Fibroblast of villous mesenchyme (primary cell): ENCODE measurements around the gene TRIM51G. TPM values are rescaled to one million over a fixed set of nuclear protein-coding genes. Genes with fewer than 3 reads are reported as not detected.
"Not testable (repeated sequence)": the region's sequence is repeated elsewhere in the genome, so short reads cannot be mapped to it uniquely, and the experiment has no call there.

Experiments
- DNase-seq: peaks from one replicate; pipeline ENCODE4 v3.0.0-alpha.2; 2010; ENCODE audit warnings: low read depth
- H3K4me3 ChIP-seq: 2 replicates; pipeline ENCODE4 v1.5.1; 2011; ENCODE audit warnings: low read depth, mild to moderate bottlenecking, low read length
- total RNA-seq: library from RNA; depleted of rRNA; stranded (reverse); fragments of >200 nt; gene quantifications from 2 replicates; pipeline ENCODE4 v1.2.3, GENCODE V29; 2012

Gene TRIM51G
- not detected in 2 replicates for total RNA-seq

GRCh38 chr11:48983785-48984184, at the start of gene TRIM51G:
TRIM51G (minus strand) TSS chr11:48983885; CDS start chr11:48981695, 2,190 bp downstream.
- DNase-seq, result not testable (repeated sequence)

GRCh38 chr11:49028523-49028922, 44.8 kb upstream of the TRIM51G start, which contains the start of gene TRIM49B:
TRIM49B (plus strand) TSS chr11:49028823; CDS start chr11:49031600, 2,777 bp downstream.
- H3K4me3 ChIP-seq, DNase-seq: not testable (repeated sequence)

More at GRCh38 chr11:48983785-48984184, at the start of gene TRIM51G:
- not testable (repeated sequence) for H3K4me3 ChIP-seq

GRCh38 chr11:48968592-48968991, 15.1 kb downstream of the TRIM51G start:
- H3K4me3 ChIP-seq, DNase-seq: not testable (repeated sequence)

GRCh38 chr11:48955315-48956049, 28.2 kb downstream of the TRIM51G start:
- DNase-seq, H3K4me3 ChIP-seq: not testable (repeated sequence)

- not testable (repeated sequence) for H3K4me3 ChIP-seq, DNase-seq
Observed at GRCh38 chr11:48945796-48946195, 37.9 kb downstream of the TRIM51G start.

Other genes with a start within 250 kb of the TRIM51G start
- gene TRIM49B, start 44.9 kb upstream of the TRIM51G start, total RNA-seq, result not detected in 2 replicates
- not detected in 2 replicates for gene TRIM64C, start 75.2 kb upstream of the TRIM51G start, total RNA-seq
- not detected in 2 replicates for gene FOLH1, start 224.7 kb upstream of the TRIM51G start, total RNA-seq